A375 (cell line): ENCODE measurements around the gene INPP1. TPM values are rescaled to one million over a fixed set of nuclear protein-coding genes. Genes with fewer than 3 reads are reported as not detected.

Source experiments
- total RNA-seq: library from RNA; depleted of rRNA; stranded (reverse); fragments of >200 nt; shearing (Covaris generic); gene quantifications from 2 replicates; pipeline ENCODE4 v1.2.3, GENCODE V29; 2014; rRNA removed

INPP1 gene
- total RNA-seq, result 4.3 and 6.6 TPM in 2 replicates

GRCh38 chr2:190343536-190344275 lies at the start of gene INPP1:
INPP1 (plus strand) TSS chr2:190343589; CDS start chr2:190360103, 16,514 bp downstream.

GRCh38 chr2:190319555-190320498 lies 23.6 kb upstream of the INPP1 start, which contains the start of gene HIBCH:
HIBCH (minus strand) TSS chr2:190319826; CDS start chr2:190319750, 76 bp downstream.

GRCh38 chr2:190407662-190408537 lies 64.5 kb downstream of the INPP1 start, which contains the start of gene MFSD6:
MFSD6 (plus strand) TSS chr2:190408355; CDS start chr2:190436030, 27,675 bp downstream.

Other genes with a start within 250 kb of the INPP1 start
- 7.8 and 11.6 TPM in 2 replicates for gene HIBCH, start 23.8 kb upstream of the INPP1 start, total RNA-seq
- gene MFSD6, start 64.8 kb downstream of the INPP1 start, total RNA-seq, result 7.0 and 8.4 TPM in 2 replicates
- gene NEMP2, start 191.1 kb downstream of the INPP1 start, total RNA-seq, result 5.2 and 9.1 TPM in 2 replicates